H1 (cell line): ENCODE results near the gene CPED1. TPM values are rescaled to one million over a fixed set of nuclear protein-coding genes. Genes with fewer than 3 reads are reported as not detected.

Experiments used
- CTCF ChIA-PET: fragments of 300-600 bp; sonication (Branson Sonifier 250); formaldehyde crosslinking; loops from one replicate; lab custom pipeline; 2021; ENCODE audit not compliant: partially characterized antibody; lab: Charles Lee
- POLR2A ChIA-PET: fragments of 300-600 bp; sonication (Branson Sonifier 250); formaldehyde crosslinking; loops from one replicate; lab custom pipeline; 2021; ENCODE audit warnings: inconsistent platforms; ENCODE audit not compliant: partially characterized antibody; lab: Charles Lee
- DNase-seq, 2 experiments: peaks; one replicate each; pipeline versions ENCODE4 v3.0.0 to v3.0.0-alpha.2; 2010 to 2022; ENCODE audit warnings: low spot score in 2 of 2, low read depth in 1 of 2, mixed read lengths in 1 of 2
- FAIRE-seq: peaks from 2 replicates; lab custom pipeline; 2011; peaks lifted over from hg19 to GRCh38; lab: Jason Lieb, UNC
- H2AFZ ChIP-seq: 2 replicates; pipeline ENCODE4 v1.8.1; 2012; ENCODE audit warnings: low read length, inconsistent platforms
- H2AK5ac ChIP-seq: 2 replicates; pipeline ENCODE4 v1.6.1; 2013; ENCODE audit warnings: low read depth, low read length
- H2BK120ac ChIP-seq: replicated peaks from 2 replicates; pipeline ENCODE3; 2013; ENCODE audit warnings: low read depth, low read length, inconsistent platforms
- H2BK12ac ChIP-seq: 2 replicates; pipeline ENCODE4 v1.6.1; 2013; ENCODE audit warnings: low read depth, low read length
- H2BK15ac ChIP-seq: 2 replicates; pipeline ENCODE4 v1.6.1; 2013; ENCODE audit warnings: low read length
- H2BK20ac ChIP-seq: 2 replicates; pipeline ENCODE4 v1.6.1; 2013; ENCODE audit warnings: low read length
- H2BK5ac ChIP-seq: 2 replicates; pipeline ENCODE4 v1.6.1; 2013; ENCODE audit warnings: low read depth, low read length
- H3K14ac ChIP-seq: 2 replicates; pipeline ENCODE4 v1.6.1; 2013; ENCODE audit warnings: inconsistent platforms; ENCODE audit not compliant: insufficient read length
- H3K18ac ChIP-seq: 2 replicates; pipeline ENCODE4 v1.6.1; 2013; ENCODE audit warnings: low read length; ENCODE audit errors: extremely low read depth
- H3K23ac ChIP-seq: 2 replicates; pipeline ENCODE4 v1.6.1; 2013; ENCODE audit warnings: inconsistent platforms; ENCODE audit not compliant: insufficient read length
- H3K23me2 ChIP-seq: 2 replicates; pipeline ENCODE4 v1.6.1; 2013; ENCODE audit warnings: low read depth, low read length
- H3K27ac ChIP-seq: 2 replicates; pipeline ENCODE4 v1.6.1; 2011; ENCODE audit warnings: low read depth, low read length, inconsistent platforms
- H3K27me3 ChIP-seq, 4 experiments: replicated peaks in 1 of 4; 1 replicate in 1 of 4; 2 replicates in 3 of 4; pipeline versions ENCODE4 v1.6.1 to v1.8.1; 2011 to 2013; ENCODE audit warnings: low read length in 3 of 4, mild to moderate bottlenecking in 3 of 4, inconsistent platforms in 2 of 4, mixed read lengths in 2 of 4, moderate library complexity in 1 of 4; ENCODE audit not compliant: control insufficient read depth in 3 of 4, insufficient read depth in 3 of 4; ENCODE audit errors: extremely low read depth in 1 of 4
- H3K36me3 ChIP-seq, 4 experiments: 2 replicates each; pipeline versions ENCODE4 v1.6.1 to v1.8.1; 2011 to 2013; ENCODE audit warnings: mild to moderate bottlenecking in 4 of 4, low read length in 3 of 4, moderate library complexity in 2 of 4, control low read depth in 1 of 4, inconsistent platforms in 1 of 4; ENCODE audit not compliant: insufficient read depth in 4 of 4, control insufficient read depth in 2 of 4
- H3K4ac ChIP-seq: replicated peaks from 2 replicates; pipeline ENCODE3; 2013; ENCODE audit warnings: low read length, low read depth, mixed read lengths, inconsistent platforms; ENCODE audit not compliant: insufficient read length
- H3K4me1 ChIP-seq, 4 experiments: replicated peaks in 1 of 4; 1 replicate in 1 of 4; 2 replicates in 3 of 4; pipeline versions ENCODE4 v1.6.1 to v1.8.1; 2011 to 2013; ENCODE audit warnings: low read length in 3 of 4, inconsistent platforms in 2 of 4, mixed read lengths in 1 of 4; ENCODE audit not compliant: insufficient read depth in 4 of 4, control insufficient read depth in 3 of 4
- H3K4me2 ChIP-seq, 2 experiments: 2 replicates each; pipeline versions ENCODE4 v1.6.1 to v1.8.1; 2011 to 2013; ENCODE audit warnings: low read depth in 2 of 2, low read length in 2 of 2, control low read depth in 1 of 2, inconsistent platforms in 1 of 2, mild to moderate bottlenecking in 1 of 2; ENCODE audit not compliant: insufficient read depth in 1 of 2
- H3K4me3 ChIP-seq, 4 experiments: fragments of 200-600, 300-600 bp in 1 of 4; sonication (generic), shearing (Covaris generic), sonication (Bioruptor Twin) in 1 of 4; 2 replicates each; pipeline versions ENCODE4 v1.5.1 to v1.8.1; 2011 to 2016; ENCODE audit warnings: low read length in 4 of 4, low read depth in 3 of 4, control low read depth in 2 of 4, inconsistent platforms in 2 of 4, mild to moderate bottlenecking in 2 of 4, mixed read lengths in 1 of 4, moderate library complexity in 1 of 4; ENCODE audit not compliant: insufficient read depth in 2 of 4; ENCODE audit errors: extremely low read depth in 1 of 4
- H3K56ac ChIP-seq: replicated peaks from 2 replicates; pipeline ENCODE3; 2013; ENCODE audit warnings: low read depth, mild to moderate bottlenecking, mixed read lengths, low read length, inconsistent platforms; ENCODE audit not compliant: insufficient read length
- H3K79me1 ChIP-seq: 2 replicates; pipeline ENCODE4 v1.6.1; 2013; ENCODE audit warnings: low read depth, low read length, control low read depth
- H3K79me2 ChIP-seq, 2 experiments: 2 replicates each; pipeline versions ENCODE4 v1.6.1 to v1.8.1; 2012 to 2013; ENCODE audit warnings: low read length in 2 of 2, mild to moderate bottlenecking in 2 of 2, inconsistent platforms in 1 of 2; ENCODE audit not compliant: insufficient read depth in 2 of 2, control insufficient read depth in 1 of 2
- H3K9ac ChIP-seq, 4 experiments: replicated peaks in 1 of 4; 1 replicate in 1 of 4; 2 replicates in 3 of 4; pipeline versions ENCODE4 v1.6.1 to v1.8.1; 2011 to 2013; ENCODE audit warnings: low read depth in 3 of 4, low read length in 3 of 4, control low read depth in 2 of 4, mild to moderate bottlenecking in 2 of 4, moderate library complexity in 2 of 4, inconsistent platforms in 1 of 4; ENCODE audit errors: extremely low read depth in 1 of 4
- H3K9me3 ChIP-seq, 2 experiments: 2 replicates each; pipeline versions ENCODE4 v1.6.1 to v1.8.1; 2012 to 2013; ENCODE audit warnings: mild to moderate bottlenecking in 2 of 2, moderate library complexity in 2 of 2, control low read depth in 1 of 2, inconsistent platforms in 1 of 2, low read depth in 1 of 2, low read length in 1 of 2, mixed read lengths in 1 of 2; ENCODE audit not compliant: insufficient read depth in 2 of 2
- H4K20me1 ChIP-seq, 2 experiments: replicated peaks in 1 of 2; 2 replicates each; pipeline versions ENCODE3 to v1.8.1; 2011 to 2013; ENCODE audit warnings: inconsistent platforms in 2 of 2, low read length in 2 of 2, mild to moderate bottlenecking in 1 of 2; ENCODE audit not compliant: insufficient read depth in 2 of 2, control insufficient read depth in 1 of 2
- H4K5ac ChIP-seq: 2 replicates; pipeline ENCODE4 v1.6.1; 2013; ENCODE audit warnings: low read length, low read depth, mixed read lengths, inconsistent platforms; ENCODE audit not compliant: insufficient read length
- H4K8ac ChIP-seq: 2 replicates; pipeline ENCODE4 v1.8.0; 2013; ENCODE audit warnings: mild to moderate bottlenecking, moderate library complexity, low read length, inconsistent platforms; ENCODE audit not compliant: insufficient read depth; ENCODE audit errors: extremely low read depth
- H4K91ac ChIP-seq: replicated peaks from 2 replicates; pipeline ENCODE3; 2013; ENCODE audit warnings: low read length, mixed read lengths, inconsistent platforms; ENCODE audit not compliant: insufficient read length
- GTF2F1 ChIP-seq: IDR thresholded peaks from 2 replicates; pipeline ENCODE4 v1.6.1; 2012; ENCODE audit warnings: low read depth, low read length, improper control_type of control experiment, borderline replicate concordance
- JUND ChIP-seq: IDR thresholded peaks from 2 replicates; pipeline ENCODE4 v1.6.1; 2011; ENCODE audit warnings: mild to moderate bottlenecking, improper control_type of control experiment, low read length
- KDM1A ChIP-seq: fragments of 200-600, 300-600 bp; sonication (generic); IDR thresholded peaks from 2 replicates; pipeline ENCODE4 v1.7.1; 2016; ENCODE audit warnings: mild to moderate bottlenecking, low read length, borderline replicate concordance
- MAX ChIP-seq: IDR thresholded peaks from 2 replicates; pipeline ENCODE4 v1.6.1; 2012; ENCODE audit warnings: inconsistent platforms
- NRF1 ChIP-seq: IDR thresholded peaks from 2 replicates; pipeline ENCODE4 v1.6.1; 2011; ENCODE audit warnings: mild to moderate bottlenecking, low read depth, low read length, improper control_type of control experiment
- RAD21 ChIP-seq, 2 experiments: IDR thresholded peaks in 1 of 2; conservative IDR thresholded peaks in 1 of 2; 2 replicates each; pipeline ENCODE4 v1.6.1; 2011; ENCODE audit warnings: low read depth in 2 of 2, low read length in 2 of 2, improper control_type of control experiment in 1 of 2, inconsistent platforms in 1 of 2, mild to moderate bottlenecking in 1 of 2, moderate library complexity in 1 of 2
- RNF2 ChIP-seq: fragments of 200-900, 300-1000 bp; sonication (generic); IDR thresholded peaks from 2 replicates; pipeline ENCODE4 v1.7.1; 2016; ENCODE audit warnings: borderline replicate concordance, low read depth, mild to moderate bottlenecking, antibody characterized with exemption, low read length; ENCODE audit not compliant: poor library complexity, severe bottlenecking; ENCODE audit errors: missing control alignments
- SIN3A ChIP-seq, 2 experiments: IDR thresholded peaks in 1 of 2; conservative IDR thresholded peaks in 1 of 2; 2 replicates each; pipeline ENCODE4 v1.6.1; 2011 to 2012; ENCODE audit warnings: low read length in 2 of 2, improper control_type of control experiment in 1 of 2, low read depth in 1 of 2, mild to moderate bottlenecking in 1 of 2
- SP4 ChIP-seq: IDR thresholded peaks from 2 replicates; pipeline ENCODE4 v1.6.1; 2012; ENCODE audit warnings: low read length, inconsistent platforms
- TBP ChIP-seq: IDR thresholded peaks from 2 replicates; pipeline ENCODE4 v1.6.1; 2011; ENCODE audit warnings: low read depth, low read length, improper control_type of control experiment
- USF2 ChIP-seq: IDR thresholded peaks from 2 replicates; pipeline ENCODE4 v1.6.1; 2011; ENCODE audit warnings: low read length, improper control_type of control experiment
- ZNF274 ChIP-seq: IDR thresholded peaks from 2 replicates; pipeline ENCODE4 v1.7.0; 2012; ENCODE audit warnings: low read length, borderline replicate concordance; ENCODE audit errors: extremely low read depth
- WGBS, 2 experiments: shearing (Covaris generic) in 1 of 2; methylation state at CpG; one replicate each; pipeline versions ENCODE4 v1.1.6 to v1.1.7; 2013 to 2015; ENCODE audit warnings: low lambda C conversion rate in 2 of 2, mixed read lengths in 2 of 2, inconsistent platforms in 1 of 2, low coverage in 1 of 2, missing lambda C conversion rate in 1 of 2; ENCODE audit not compliant: insufficient replicate concordance in 2 of 2, insufficient coverage in 1 of 2, insufficient read length in 1 of 2; ENCODE audit errors: extremely low coverage in 1 of 2, missing lambda C conversion rate in 1 of 2; 5-methylcytosine and 5-hydroxymethylcytosine counted together
- polyA plus RNA-seq, 7 experiments: library from polyadenylated mRNA; depleted of rRNA in 3 of 7; stranded (reverse) in 5 of 7; unstranded in 2 of 7; fragments of >200 nt in 5 of 7; fragments of 200-250 nt in 2 of 7; gene quantifications; 1 replicate in 5 of 7; 2 replicates in 1 of 7; 4 replicates in 1 of 7; pipeline versions ENCODE4 v1.2.1 to v1.2.3, GENCODE V29; 2011 to 2013; ENCODE audit warnings: missing spikeins in 2 of 7, mixed read lengths in 2 of 7
- total RNA-seq: library from RNA; stranded (reverse); fragmentation: NEBNext Ultra II Directional; extraction: Animal tissue kit (Norgen Biotek cat#: 25700); gene quantifications from 2 replicates; pipeline ENCODE4 v1.2.1, GENCODE V29; 2021

CPED1 gene
- total and polyA plus RNA-seq, 2 of the 8 experiments (the other 6 are each of a cell fraction or from before 2014, with no cell fraction given), result 0.08 to 0.39 TPM

- Histone ChIP-seq H3K36me3 (peaks cover 0 to 22% (median 13%) of the 10 kb centered on the region in 4 experiments; a peak in 6 of 8 replicates), H3K56ac (no peak overlapping the region), H2BK5ac (no peak overlapping the region), H3K4me1 (peaks cover 0 to 2% (median 0%) of the 10 kb centered on the region in 4 experiments; a peak in 1 of 7 replicates), H3K18ac (no peak overlapping the region), H3K4me2 (no peak overlapping the region), H4K20me1 (no peaks in the 10 kb centered on the region), H4K8ac (no peak overlapping the region), H3K23me2 (no peaks in the 10 kb centered on the region), H3K4me3 (no peak overlapping the region), H3K27me3 (no peaks in the 10 kb centered on the region), H3K4ac (no peak overlapping the region), H3K23ac (no peak overlapping the region), H3K9ac (no peak overlapping the region), H3K79me2 (no peaks in the 10 kb centered on the region; a peak in 1 of 4 replicates), H2AFZ (no peak overlapping the region), H3K14ac (no peak overlapping the region), H4K5ac (no peak overlapping the region), H2BK15ac (no peak overlapping the region), H4K91ac (no peak overlapping the region), H2BK20ac (no peak overlapping the region), H3K79me1 (no peaks in the 10 kb centered on the region), H2BK12ac (no peak overlapping the region), H3K27ac (no peak overlapping the region), H2AK5ac (no peak overlapping the region), H3K9me3 (no peaks in the 10 kb centered on the region), H2BK120ac (no peak overlapping the region)
- POLR2A ChIA-PET, result interaction anchor here (1.6 kb wide), 1 partner anchor 13 kb away, joined by 6 read pairs; the partner anchor contains the start of gene ING3
- CTCF ChIA-PET, result interaction anchor here (0.8 kb wide), 1 partner anchor 22 kb away, joined by 3 read pairs; no protein-coding TSS in a partner anchor
- 86% methylated on average over 1 of the region's 1 CpG; no CpG with 5 or more reads in 1 of the 2 experiments for WGBS, 2 experiments
- DNase-seq (no peak), FAIRE-seq (no peak)
- TF ChIP-seq KDM1A, result no peak
- TF ChIP-seq TBP, result no peak
- TF ChIP-seq RNF2, result no peak
- no peak for TF ChIP-seq MAX
- TF ChIP-seq SIN3A (conservative IDR thresholded peaks at IDR 0.05 in 1 of 2, IDR thresholded peaks at IDR 0.05 in 1 of 2; ENCODE audit: low read depth in 1 of 2, low read length in 2 of 2), result no peak
- TF ChIP-seq JUND, result no peak
- TF ChIP-seq USF2, result no peak
- TF ChIP-seq GTF2F1, result no peak
- TF ChIP-seq NRF1, result no peak
- TF ChIP-seq ZNF274, result no peak
- no peak for TF ChIP-seq SP4
- no peak for TF ChIP-seq RAD21 (IDR thresholded peaks at IDR 0.05 in 1 of 2, conservative IDR thresholded peaks at IDR 0.05 in 1 of 2; ENCODE audit: low read depth in 2 of 2, low read length in 2 of 2)
Observed at GRCh38 chr7:120964088-120964487, 24.4 kb upstream of the CPED1 start.
